Ishikawa (cell line): ENCODE data around the gene COL28A1.

Source experiments
- CEBPB ChIP-seq: IDR thresholded peaks from 2 replicates; pipeline ENCODE4 v1.6.1; 2012
- EP300 ChIP-seq: IDR thresholded peaks from 2 replicates; pipeline ENCODE4 v1.6.1; 2012; ENCODE audit warnings: borderline replicate concordance
- FOXM1 ChIP-seq: IDR thresholded peaks from 2 replicates; pipeline ENCODE4 v1.6.1; 2012; ENCODE audit warnings: low read depth, borderline replicate concordance
- MAX ChIP-seq: IDR thresholded peaks from 2 replicates; pipeline ENCODE4 v1.6.1; 2012
- RAD21 ChIP-seq: IDR thresholded peaks from 2 replicates; pipeline ENCODE4 v1.6.1; 2012; ENCODE audit warnings: low read depth
- TAF1 ChIP-seq: IDR thresholded peaks from 2 replicates; pipeline ENCODE4 v1.6.1; 2012; ENCODE audit warnings: low read depth, mild to moderate bottlenecking
- TEAD4 ChIP-seq: IDR thresholded peaks from 2 replicates; pipeline ENCODE4 v1.6.1; 2012
- YY1 ChIP-seq: IDR thresholded peaks from 2 replicates; pipeline ENCODE4 v1.6.1; 2012; ENCODE audit warnings: low read depth

DNA sequence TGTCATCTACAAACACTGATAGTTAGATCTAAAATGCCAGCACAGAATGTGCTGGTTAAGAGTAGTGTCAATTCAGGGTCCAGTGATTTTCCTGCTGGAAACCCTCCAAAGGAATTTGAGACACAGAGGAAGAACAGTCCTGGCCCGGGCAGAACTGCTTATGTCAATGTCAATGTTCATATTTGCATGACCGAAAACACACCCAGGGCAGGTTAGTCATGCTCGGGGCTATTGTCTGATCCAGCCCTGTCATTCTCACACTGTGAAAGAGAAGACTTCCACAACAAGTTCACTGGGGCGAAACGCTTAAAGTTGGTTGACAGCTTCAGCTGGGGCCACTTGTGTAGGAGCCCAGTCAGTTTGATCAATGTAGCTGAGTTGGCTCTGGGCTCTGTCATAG lies 214.0 kb downstream of the COL28A1 start:
- TF ChIP-seq TEAD4: peak; percentile 86
- no peak for TF ChIP-seq TAF1
- peak; percentile 84 for TF ChIP-seq FOXM1
- peak; percentile 25; the same call in 1 of the 2 replicates for TF ChIP-seq RAD21
- TF ChIP-seq CEBPB: peak; percentile 55; the same call in 1 of the 2 replicates
- peak; percentile 65 for TF ChIP-seq MAX
- TF ChIP-seq EP300: peak; percentile 94
- TF ChIP-seq YY1: peak; percentile 53
